DND-41 (cell line): ENCODE data around the gene BAIAP2.
A peak's percentile ranks its signal among the peaks of the same experiment; 100 is the strongest.

Source experiments
- ATAC-seq: fragments of 200-7000 bp; cut with Tn5 transposase; 3 replicates; pipeline ENCODE4 v1.9.1; 2021; ENCODE audit warnings: low read depth; ENCODE audit not compliant: insufficient read depth
- DNase-seq: peaks from one replicate; pipeline ENCODE4 v3.0.0-alpha.2; 2020
- H2AFZ ChIP-seq: 2 replicates; pipeline ENCODE4 v1.6.0; 2012; ENCODE audit warnings: low read depth, low read length
- H3K27ac ChIP-seq: 2 replicates; pipeline ENCODE4 v1.5.1; 2012; ENCODE audit warnings: low read length, inconsistent platforms
- H3K27me3 ChIP-seq: fragments of 200-600 bp; sonication (generic); 2 replicates; pipeline ENCODE4 v1.6.0; 2012; ENCODE audit warnings: low read length, mild to moderate bottlenecking, inconsistent platforms; ENCODE audit not compliant: insufficient read depth, poor library complexity
- H3K36me3 ChIP-seq: 2 replicates; pipeline ENCODE4 v1.5.1; 2012; ENCODE audit warnings: low read length, inconsistent platforms; ENCODE audit not compliant: insufficient read depth
- H3K4me1 ChIP-seq: 2 replicates; pipeline ENCODE4 v1.5.1; 2012; ENCODE audit warnings: mild to moderate bottlenecking, low read length; ENCODE audit not compliant: insufficient read depth
- H3K4me2 ChIP-seq: 2 replicates; pipeline ENCODE4 v1.6.0; 2012; ENCODE audit warnings: mild to moderate bottlenecking, moderate library complexity, low read length, inconsistent platforms; ENCODE audit not compliant: insufficient read depth
- H3K4me3 ChIP-seq, 2 experiments: fragments of 200-600 bp in 1 of 2; shearing (Covaris generic) in 1 of 2; 2 replicates each; pipeline ENCODE4 v1.5.1; 2012 to 2016; ENCODE audit warnings: inconsistent platforms in 2 of 2, low read length in 2 of 2, mild to moderate bottlenecking in 2 of 2, low read depth in 1 of 2, moderate library complexity in 1 of 2
- H3K79me2 ChIP-seq: 2 replicates; pipeline ENCODE4 v1.6.0; 2012; ENCODE audit warnings: low read length, inconsistent platforms; ENCODE audit not compliant: insufficient read depth
- H3K9ac ChIP-seq: 2 replicates; pipeline ENCODE4 v1.6.0; 2012; ENCODE audit warnings: low read depth, mild to moderate bottlenecking, inconsistent platforms, low read length, moderate library complexity
- H3K9me3 ChIP-seq: 2 replicates; pipeline ENCODE4 v1.5.1; 2012; ENCODE audit warnings: low read length, moderate library complexity, mild to moderate bottlenecking, inconsistent platforms; ENCODE audit not compliant: insufficient read depth, severe bottlenecking
- H4K20me1 ChIP-seq: 2 replicates; pipeline ENCODE4 v1.6.0; 2012; ENCODE audit warnings: low read length; ENCODE audit not compliant: insufficient read depth
- EZH2 ChIP-seq: IDR thresholded peaks from 3 replicates; pipeline ENCODE4 v1.6.1; 2012; ENCODE audit warnings: borderline replicate concordance, low read depth, mild to moderate bottlenecking, moderate library complexity, low read length, inconsistent platforms; ENCODE audit not compliant: severe bottlenecking
- TF ChIP-seq, protein P1 (sequence below): IDR thresholded peaks from 2 replicates; pipeline ENCODE4 v1.5.1; 2012; ENCODE audit warnings: borderline replicate concordance, low read length, moderate library complexity, mild to moderate bottlenecking; ENCODE audit not compliant: poor library complexity, severe bottlenecking; ENCODE audit errors: extremely low read depth

The BAIAP2 gene

DNA sequence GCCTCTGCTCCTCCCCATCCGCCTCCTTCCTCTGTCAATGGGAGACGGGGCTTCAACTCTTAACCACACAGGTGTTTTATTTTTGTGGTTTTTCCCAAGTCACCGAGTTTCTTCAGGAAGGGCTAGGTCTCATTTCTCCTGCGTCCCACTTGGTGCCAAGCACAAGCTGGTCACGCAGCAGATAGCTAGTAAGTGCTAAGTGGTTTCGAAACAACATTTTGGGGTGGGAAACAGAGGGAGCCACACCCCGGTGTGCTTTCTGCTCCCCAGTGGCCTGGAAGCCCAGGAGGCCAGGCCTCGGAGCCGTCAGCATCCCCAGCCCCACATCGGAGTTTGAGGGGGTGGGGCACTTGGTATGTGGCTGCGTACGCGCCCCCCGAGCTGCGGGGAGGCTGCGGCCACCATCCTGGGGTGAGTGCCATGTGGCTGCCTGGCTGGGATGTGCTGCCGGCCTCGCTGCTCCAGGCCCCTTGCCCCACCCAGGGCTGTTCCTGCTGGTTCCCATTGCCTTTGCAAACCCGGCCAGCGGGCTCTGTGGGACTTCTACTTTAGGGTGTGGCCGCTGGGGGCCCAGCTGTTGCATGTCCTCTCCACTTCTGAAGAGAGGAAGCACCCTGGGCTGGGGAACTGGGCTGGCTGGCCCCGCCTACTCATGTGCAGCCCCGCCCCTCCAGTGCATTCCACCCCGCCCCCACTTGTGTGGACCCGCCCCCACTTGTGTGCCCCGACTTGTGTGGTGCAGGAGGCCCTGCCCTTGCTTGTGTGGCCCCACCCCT, 55.6 kb downstream of the BAIAP2 start:
- Histone ChIP-seq H3K9me3 (no peaks in the 10 kb centered on the region), H4K20me1 (peaks cover 5% of the 10 kb centered on the region), H3K79me2 (no peaks in the 10 kb centered on the region), H3K27me3 (no peaks in the 10 kb centered on the region), H3K4me3 (no peak overlapping the region), H3K4me1 (peaks cover 26% of the 10 kb centered on the region), H3K27ac (no peak overlapping the region), H3K36me3 (no peaks in the 10 kb centered on the region; the same call in 1 of the 2 replicates), H3K4me2 (no peak overlapping the region), H3K9ac (no peak overlapping the region), H2AFZ (no peak overlapping the region)
- ATAC-seq (no peak), DNase-seq (peak; percentile 63)
- TF ChIP-seq, protein P1, sequence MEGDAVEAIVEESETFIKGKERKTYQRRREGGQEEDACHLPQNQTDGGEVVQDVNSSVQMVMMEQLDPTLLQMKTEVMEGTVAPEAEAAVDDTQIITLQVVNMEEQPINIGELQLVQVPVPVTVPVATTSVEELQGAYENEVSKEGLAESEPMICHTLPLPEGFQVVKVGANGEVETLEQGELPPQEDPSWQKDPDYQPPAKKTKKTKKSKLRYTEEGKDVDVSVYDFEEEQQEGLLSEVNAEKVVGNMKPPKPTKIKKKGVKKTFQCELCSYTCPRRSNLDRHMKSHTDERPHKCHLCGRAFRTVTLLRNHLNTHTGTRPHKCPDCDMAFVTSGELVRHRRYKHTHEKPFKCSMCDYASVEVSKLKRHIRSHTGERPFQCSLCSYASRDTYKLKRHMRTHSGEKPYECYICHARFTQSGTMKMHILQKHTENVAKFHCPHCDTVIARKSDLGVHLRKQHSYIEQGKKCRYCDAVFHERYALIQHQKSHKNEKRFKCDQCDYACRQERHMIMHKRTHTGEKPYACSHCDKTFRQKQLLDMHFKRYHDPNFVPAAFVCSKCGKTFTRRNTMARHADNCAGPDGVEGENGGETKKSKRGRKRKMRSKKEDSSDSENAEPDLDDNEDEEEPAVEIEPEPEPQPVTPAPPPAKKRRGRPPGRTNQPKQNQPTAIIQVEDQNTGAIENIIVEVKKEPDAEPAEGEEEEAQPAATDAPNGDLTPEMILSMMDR, result no peak
- no peak for TF ChIP-seq EZH2

DNA sequence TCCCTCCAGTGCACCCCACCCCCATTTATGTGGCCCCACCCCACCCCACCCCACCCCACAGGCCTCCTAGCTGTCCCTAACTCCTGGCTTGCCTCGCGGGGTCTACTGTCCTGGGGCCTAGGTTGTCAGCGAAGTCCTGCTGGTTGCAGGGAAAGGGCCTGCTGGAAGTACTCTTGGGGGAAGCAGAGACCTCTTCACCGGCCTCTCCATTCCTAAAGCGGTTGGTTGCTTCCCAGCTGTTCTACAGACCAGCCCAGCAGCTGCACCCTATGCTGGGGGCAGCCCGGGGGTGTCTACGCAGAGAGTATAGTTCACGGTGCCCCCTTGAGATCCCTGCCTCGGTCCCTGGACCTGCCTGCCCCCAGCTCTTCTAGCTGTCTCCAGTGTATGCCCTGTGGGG, 56.2 kb downstream of the BAIAP2 start:
- no peak overlapping the region for H3K9ac ChIP-seq
- H3K79me2 ChIP-seq, result no peaks in the 10 kb centered on the region
- no peak overlapping the region for H3K27ac ChIP-seq
- H3K4me2 ChIP-seq, result no peak overlapping the region
- TF ChIP-seq, protein P1, result no peak
- no peak for TF ChIP-seq EZH2
- DNase-seq (no peak), ATAC-seq (no peak)
- H3K9me3 ChIP-seq, result no peaks in the 10 kb centered on the region
- H4K20me1 ChIP-seq, result peaks cover 10% of the 10 kb centered on the region
- no peak overlapping the region for H3K4me3 ChIP-seq
- H3K4me1 ChIP-seq, result peaks cover 32% of the 10 kb centered on the region
- no peaks in the 10 kb centered on the region; the same call in 1 of the 2 replicates for H3K36me3 ChIP-seq
- no peak overlapping the region for H2AFZ ChIP-seq
- no peaks in the 10 kb centered on the region for H3K27me3 ChIP-seq

- DNase-seq (no peak), ATAC-seq (no peak)
- Histone ChIP-seq H3K9ac (no peak overlapping the region), H3K27me3 (no peaks in the 10 kb centered on the region), H3K4me2 (no peak overlapping the region), H3K27ac (no peak overlapping the region), H3K4me3 (no peak overlapping the region), H4K20me1 (peaks cover 10% of the 10 kb centered on the region), H3K36me3 (no peaks in the 10 kb centered on the region; the same call in 1 of the 2 replicates), H3K9me3 (no peaks in the 10 kb centered on the region), H3K4me1 (peaks cover 39% of the 10 kb centered on the region), H2AFZ (no peak overlapping the region), H3K79me2 (no peaks in the 10 kb centered on the region)
- TF ChIP-seq, protein P1, result no peak
- no peak for TF ChIP-seq EZH2
Measured at GRCh38 chr17:81091774-81092517, 57.0 kb downstream of the BAIAP2 start.
